ENCODE results near the gene TBX18.

Gene TBX18

GRCh38 chr6:84667252-84668213 lies 96.9 kb downstream of the TBX18 start:
- DNase-seq = no peak

GRCh38 chr6:84665401-84665800 lies 99.0 kb downstream of the TBX18 start:
- DNase-seq = no peak

GRCh38 chr6:84663866-84664265 lies 100.5 kb downstream of the TBX18 start:
- no peak for DNase-seq

GRCh38 chr6:84657486-84657885 lies 106.9 kb downstream of the TBX18 start:
- no peak for DNase-seq

GRCh38 chr6:84657025-84657424 lies 107.4 kb downstream of the TBX18 start:
- no peak for DNase-seq

- DNase-seq = no peak
These were observed 111.3 kb downstream of the TBX18 start for GRCh38 chr6:84653027-84653551.

GRCh38 chr6:84652356-84653026 lies 111.9 kb downstream of the TBX18 start:
- no peak for DNase-seq

GRCh38 chr6:84651583-84651982 lies 112.8 kb downstream of the TBX18 start:
- no peak for DNase-seq

GRCh38 chr6:84648444-84648843 lies 116.0 kb downstream of the TBX18 start:
- DNase-seq = no peak

- no peak for DNase-seq
These were observed 118.7 kb downstream of the TBX18 start for GRCh38 chr6:84645563-84646266.

- DNase-seq = no peak
These were observed 119.4 kb downstream of the TBX18 start for GRCh38 chr6:84645000-84645399.

GRCh38 chr6:84643778-84644177 lies 120.6 kb downstream of the TBX18 start:
- no peak for DNase-seq

GRCh38 chr6:84641076-84641475 lies 123.3 kb downstream of the TBX18 start:
- no peak for DNase-seq

- no peak for DNase-seq
These were observed 125.0 kb downstream of the TBX18 start for GRCh38 chr6:84639396-84639795.

- no peak for DNase-seq
These were observed 126.1 kb downstream of the TBX18 start for GRCh38 chr6:84638286-84638685.
